ENCODE data around the gene ZNF415.

ZNF415 gene

DNA sequence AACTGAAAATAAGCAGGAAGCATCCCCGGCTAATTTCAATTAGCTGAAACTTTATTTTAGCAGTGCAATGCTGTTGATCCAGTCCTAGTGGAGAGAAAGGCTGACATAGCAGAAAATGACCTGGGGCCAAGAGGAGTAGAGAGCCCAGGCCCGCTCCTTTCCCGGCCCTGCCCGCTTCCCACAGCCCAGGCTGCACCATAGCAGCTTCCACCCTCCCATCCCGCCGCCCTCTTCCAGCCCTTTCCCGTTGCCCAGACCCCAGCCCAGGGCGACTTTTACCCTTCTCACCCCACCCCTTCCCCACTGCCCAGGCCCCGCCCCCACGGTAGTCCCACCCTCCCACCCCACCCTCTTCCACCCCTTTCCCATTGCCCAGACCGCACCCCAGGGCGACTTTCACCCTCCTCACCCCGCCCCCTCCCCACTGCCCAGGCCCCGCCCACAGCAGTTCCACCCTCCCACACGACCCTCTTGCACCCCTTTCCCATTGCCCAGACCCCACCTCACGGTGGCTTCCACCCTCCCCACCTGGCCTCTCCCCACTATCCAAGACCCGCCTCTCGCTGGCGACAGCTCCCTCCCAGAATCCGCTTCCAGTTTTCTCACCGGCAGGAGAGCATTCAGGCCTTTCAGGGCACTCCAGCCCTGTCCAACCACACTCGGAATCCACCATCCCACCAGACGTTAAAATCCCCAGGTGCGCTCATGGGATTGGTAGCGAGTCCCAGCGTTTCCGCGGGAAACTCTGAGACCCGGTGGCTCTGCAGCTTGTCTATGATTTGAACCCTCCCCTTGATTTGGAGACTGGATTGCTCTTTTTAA, 37.7 kb downstream of the ZNF415 start:
- H2AFZ ChIP-seq (ENCODE audit: low read depth, low read length): no peak overlapping the region
- no peak for DNase-seq
- H4K20me1 ChIP-seq (ENCODE audit: insufficient read depth, low read length): peaks cover 41% of the 10 kb centered on the region
- H3K4me3 ChIP-seq (ENCODE audit: low read depth in 1 of 2, low read length in 2 of 2): no peak overlapping the region
- H3K4me1 ChIP-seq (ENCODE audit: insufficient read depth, low read length): peaks cover 5% of the 10 kb centered on the region; the same call in 1 of the 2 replicates
- H3K36me3 ChIP-seq (ENCODE audit: insufficient read depth, low read length): peaks cover 74% of the 10 kb centered on the region
- TF ChIP-seq, protein P1, sequence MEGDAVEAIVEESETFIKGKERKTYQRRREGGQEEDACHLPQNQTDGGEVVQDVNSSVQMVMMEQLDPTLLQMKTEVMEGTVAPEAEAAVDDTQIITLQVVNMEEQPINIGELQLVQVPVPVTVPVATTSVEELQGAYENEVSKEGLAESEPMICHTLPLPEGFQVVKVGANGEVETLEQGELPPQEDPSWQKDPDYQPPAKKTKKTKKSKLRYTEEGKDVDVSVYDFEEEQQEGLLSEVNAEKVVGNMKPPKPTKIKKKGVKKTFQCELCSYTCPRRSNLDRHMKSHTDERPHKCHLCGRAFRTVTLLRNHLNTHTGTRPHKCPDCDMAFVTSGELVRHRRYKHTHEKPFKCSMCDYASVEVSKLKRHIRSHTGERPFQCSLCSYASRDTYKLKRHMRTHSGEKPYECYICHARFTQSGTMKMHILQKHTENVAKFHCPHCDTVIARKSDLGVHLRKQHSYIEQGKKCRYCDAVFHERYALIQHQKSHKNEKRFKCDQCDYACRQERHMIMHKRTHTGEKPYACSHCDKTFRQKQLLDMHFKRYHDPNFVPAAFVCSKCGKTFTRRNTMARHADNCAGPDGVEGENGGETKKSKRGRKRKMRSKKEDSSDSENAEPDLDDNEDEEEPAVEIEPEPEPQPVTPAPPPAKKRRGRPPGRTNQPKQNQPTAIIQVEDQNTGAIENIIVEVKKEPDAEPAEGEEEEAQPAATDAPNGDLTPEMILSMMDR (IDR thresholded peaks at IDR 0.05; ENCODE audit: borderline replicate concordance, extremely low read depth, low read length, poor library complexity, severe bottlenecking): no peak
- TF ChIP-seq EZH2 (IDR thresholded peaks at IDR 0.05; ENCODE audit: borderline replicate concordance, low read depth, low read length, severe bottlenecking): no peak
- peaks cover 60% of the 10 kb centered on the region for H3K79me2 ChIP-seq (ENCODE audit: insufficient read depth, low read length)
- no peak overlapping the region for H3K27ac ChIP-seq (ENCODE audit: low read length)
- no peak overlapping the region for H3K9ac ChIP-seq (ENCODE audit: low read depth, low read length)
- H3K9me3 ChIP-seq (ENCODE audit: insufficient read depth, low read length, severe bottlenecking): no peaks in the 10 kb centered on the region
- no peak for ATAC-seq (ENCODE audit: insufficient read depth, low read depth)
- H3K4me2 ChIP-seq (ENCODE audit: insufficient read depth, low read length): no peak overlapping the region
- H3K27me3 ChIP-seq (ENCODE audit: insufficient read depth, low read length, poor library complexity): no peaks in the 10 kb centered on the region

DNA sequence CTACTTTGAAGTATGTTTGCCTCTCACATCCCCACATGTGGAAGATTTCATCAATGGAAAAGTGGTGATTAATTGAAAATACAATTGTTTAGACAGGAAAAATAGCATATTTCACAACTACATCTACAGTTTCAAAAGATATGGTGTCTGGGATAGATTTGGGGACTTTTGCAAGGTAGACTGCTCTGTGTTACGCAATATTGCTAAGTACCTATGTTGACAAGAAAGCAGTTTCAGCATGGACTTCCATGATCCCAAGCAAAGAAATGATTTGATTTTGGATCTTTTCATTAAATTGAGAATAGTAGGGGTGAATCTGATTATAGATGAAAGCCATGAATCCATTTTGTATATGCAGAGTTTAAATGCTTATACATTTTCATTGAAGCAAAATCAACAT, 40.0 kb downstream of the ZNF415 start:
- H3K9me3 ChIP-seq (ENCODE audit: insufficient read depth, low read length, severe bottlenecking): no peaks in the 10 kb centered on the region
- no peak for ATAC-seq (ENCODE audit: insufficient read depth, low read depth)
- no peak overlapping the region for H2AFZ ChIP-seq (ENCODE audit: low read depth, low read length)
- peaks cover 23% of the 10 kb centered on the region for H4K20me1 ChIP-seq (ENCODE audit: insufficient read depth, low read length)
- no peak overlapping the region for H3K27ac ChIP-seq (ENCODE audit: low read length)
- peaks cover 73% of the 10 kb centered on the region for H3K36me3 ChIP-seq (ENCODE audit: insufficient read depth, low read length)
- H3K4me2 ChIP-seq (ENCODE audit: insufficient read depth, low read length): no peak overlapping the region
- H3K4me1 ChIP-seq (ENCODE audit: insufficient read depth, low read length): no peaks in the 10 kb centered on the region
- DNase-seq: no peak
- TF ChIP-seq EZH2 (IDR thresholded peaks at IDR 0.05; ENCODE audit: borderline replicate concordance, low read depth, low read length, severe bottlenecking): no peak
- TF ChIP-seq, protein P1 (IDR thresholded peaks at IDR 0.05; ENCODE audit: borderline replicate concordance, extremely low read depth, low read length, poor library complexity, severe bottlenecking): no peak
- H3K79me2 ChIP-seq (ENCODE audit: insufficient read depth, low read length): peaks cover 38% of the 10 kb centered on the region
- H3K9ac ChIP-seq (ENCODE audit: low read depth, low read length): no peak overlapping the region
- H3K27me3 ChIP-seq (ENCODE audit: insufficient read depth, low read length, poor library complexity): no peaks in the 10 kb centered on the region
- H3K4me3 ChIP-seq (ENCODE audit: low read depth in 1 of 2, low read length in 2 of 2): no peak overlapping the region

DNA sequence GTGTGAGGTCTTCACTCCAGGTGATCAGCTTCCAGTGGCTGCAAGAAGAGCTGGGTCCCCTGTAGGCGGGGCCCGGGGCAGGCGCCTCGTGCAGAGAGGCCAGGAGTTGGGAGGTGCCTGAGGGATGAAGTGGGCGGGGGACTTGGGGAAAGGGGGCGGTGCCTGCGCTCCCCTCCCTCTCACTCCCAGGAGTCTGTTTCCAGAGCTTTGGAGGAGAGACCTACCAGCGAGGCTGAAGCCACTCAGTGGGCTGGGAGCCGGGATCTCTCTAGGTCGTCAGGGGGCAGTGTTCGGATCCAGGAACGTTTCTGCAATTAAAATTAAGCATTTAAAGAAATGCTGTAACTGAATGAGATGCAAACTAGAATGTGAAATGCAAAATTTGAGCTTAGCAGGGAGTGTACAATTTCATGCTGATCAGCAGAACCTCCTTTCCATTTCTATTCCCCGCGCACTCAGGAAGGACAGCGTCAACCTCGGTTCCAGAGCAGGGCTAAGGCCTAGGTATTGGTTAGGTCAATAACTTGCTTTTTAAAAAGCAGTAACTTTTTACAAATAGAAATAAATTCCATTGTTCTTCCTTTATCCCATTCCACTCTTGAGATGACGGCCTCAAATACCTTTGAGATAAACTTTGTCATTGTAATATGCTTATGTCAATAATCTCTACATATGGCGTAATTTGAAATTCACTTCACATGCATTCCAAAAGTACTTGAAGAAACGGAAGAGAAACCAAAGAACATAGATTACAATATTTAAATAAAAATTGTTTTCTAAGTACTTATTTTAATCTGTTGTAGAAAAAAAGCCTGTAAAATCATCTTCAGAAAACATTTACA, 41.1 kb downstream of the ZNF415 start:
- Histone ChIP-seq H3K9ac (ENCODE audit: low read depth, low read length) (no peak overlapping the region), H3K9me3 (ENCODE audit: insufficient read depth, low read length, severe bottlenecking) (no peaks in the 10 kb centered on the region), H2AFZ (ENCODE audit: low read depth, low read length) (no peak overlapping the region), H3K36me3 (ENCODE audit: insufficient read depth, low read length) (peaks cover 76% of the 10 kb centered on the region), H4K20me1 (ENCODE audit: insufficient read depth, low read length) (peaks cover 19% of the 10 kb centered on the region), H3K27me3 (ENCODE audit: insufficient read depth, low read length, poor library complexity) (no peaks in the 10 kb centered on the region), H3K27ac (ENCODE audit: low read length) (no peak overlapping the region), H3K4me1 (ENCODE audit: insufficient read depth, low read length) (no peaks in the 10 kb centered on the region), H3K79me2 (ENCODE audit: insufficient read depth, low read length) (peaks cover 32% of the 10 kb centered on the region), H3K4me3 (ENCODE audit: low read depth in 1 of 2, low read length in 2 of 2) (no peak overlapping the region), H3K4me2 (ENCODE audit: insufficient read depth, low read length) (no peak overlapping the region)
- no peak for ATAC-seq (ENCODE audit: insufficient read depth, low read depth)
- no peak for TF ChIP-seq EZH2 (IDR thresholded peaks at IDR 0.05; ENCODE audit: borderline replicate concordance, low read depth, low read length, severe bottlenecking)
- TF ChIP-seq, protein P1 (IDR thresholded peaks at IDR 0.05; ENCODE audit: borderline replicate concordance, extremely low read depth, low read length, poor library complexity, severe bottlenecking): no peak
- no peak for DNase-seq
